K562 (cell line): ENCODE results near the gene KCNAB2. TPM values are rescaled to one million over a fixed set of nuclear protein-coding genes. Genes with fewer than 3 reads are reported as not detected.

ENCODE experiments used
- ATAC-seq: fragments of 200-7000 bp; cut with Tn5 transposase; 3 replicates; pipeline ENCODE4 v1.9.1; 2020; ENCODE audit warnings: moderate library complexity
- BruUV-seq: library from RNA; stranded (reverse); fragments of 400-500 nt; replicated peaks from 2 replicates; lab custom pipeline; 2021; lab: Mats Ljungman, UMichigan
- CTCF ChIA-PET: fragments of 300-600 bp; formaldehyde crosslinking; extraction: SDS; loops from one replicate; lab custom pipeline; 2021; ENCODE audit warnings: low intra/inter-chr PET ratio; lab: Yijun Ruan, JAX
- POLR2A ChIA-PET: fragments of 300-600, 350-650 bp; sonication (Branson Sonifier 250); formaldehyde crosslinking; extraction: SDS; loops from one replicate; lab custom pipeline; 2021; ENCODE audit warnings: antibody characterized with exemption, inconsistent platforms; lab: Yijun Ruan, JAX
- DNase-seq, 4 experiments: peaks; one replicate each; pipeline versions ENCODE4 v3.0.0 to v3.0.0-alpha.2; 2011 to 2018; ENCODE audit warnings: low spot score in 3 of 4, mixed read lengths in 3 of 4; ENCODE audit errors: extremely low read depth in 1 of 4
- FAIRE-seq: peaks from 2 replicates; lab custom pipeline; 2011; peaks lifted over from hg19 to GRCh38; lab: Jason Lieb, UNC
- H2AFZ ChIP-seq: 2 replicates; pipeline ENCODE4 v1.6.0; 2011; ENCODE audit warnings: low read depth, low read length, control low read depth, inconsistent platforms
- H3K27ac ChIP-seq: fragments of 200-600 bp; 3 replicates; pipeline ENCODE4 v1.8.0; 2011; ENCODE audit warnings: low read depth, mild to moderate bottlenecking, control low read depth, inconsistent platforms, low read length, moderate library complexity, mixed read lengths; ENCODE audit errors: extremely low read depth
- H3K27me3 ChIP-seq, 2 experiments: fragments of 300-600 bp in 1 of 2; 2 replicates in 1 of 2; 3 replicates in 1 of 2; pipeline versions ENCODE4 v1.6.0 to v1.8.0; 2011; ENCODE audit warnings: inconsistent platforms in 2 of 2, low read length in 2 of 2, mild to moderate bottlenecking in 1 of 2, mixed read lengths in 1 of 2, moderate library complexity in 1 of 2; ENCODE audit not compliant: control insufficient read depth in 2 of 2, insufficient read depth in 2 of 2
- H3K36me3 ChIP-seq: fragments of 300-600 bp; 3 replicates; pipeline ENCODE4 v1.8.0; 2011; ENCODE audit warnings: mild to moderate bottlenecking, low read length, inconsistent platforms; ENCODE audit not compliant: control insufficient read depth, insufficient read depth
- H3K4me1 ChIP-seq, 2 experiments: fragments of 200-600 bp in 1 of 2; replicated peaks in 1 of 2; 2 replicates in 1 of 2; 3 replicates in 1 of 2; pipeline versions ENCODE4 v1.5.1 to v1.8.0; 2011; ENCODE audit warnings: inconsistent platforms in 2 of 2, low read length in 2 of 2, mild to moderate bottlenecking in 1 of 2, mixed read lengths in 1 of 2, moderate library complexity in 1 of 2; ENCODE audit not compliant: control insufficient read depth in 2 of 2, insufficient read depth in 2 of 2
- H3K4me2 ChIP-seq: 2 replicates; pipeline ENCODE4 v1.6.1; 2011; ENCODE audit warnings: low read length, control low read depth, inconsistent platforms, mixed read lengths; ENCODE audit not compliant: insufficient read depth
- H3K4me3 ChIP-seq: fragments of 200-600 bp; sonication (generic), shearing (Covaris generic); 2 replicates; pipeline ENCODE4 v1.5.1; 2016; ENCODE audit warnings: control low read depth, inconsistent platforms
- H3K79me2 ChIP-seq: fragments of 200-600 bp; 3 replicates; pipeline ENCODE4 v1.8.0; 2011; ENCODE audit warnings: low read length, inconsistent platforms; ENCODE audit not compliant: control insufficient read depth, insufficient read depth
- H3K9ac ChIP-seq, 2 experiments: 2 replicates each; pipeline versions ENCODE4 v1.6.0 to v1.6.1; 2011; ENCODE audit warnings: low read depth in 2 of 2, low read length in 2 of 2, control low read depth in 1 of 2, inconsistent platforms in 1 of 2, mild to moderate bottlenecking in 1 of 2, mixed read lengths in 1 of 2; ENCODE audit not compliant: insufficient read depth in 1 of 2
- H3K9me1 ChIP-seq: one replicate; pipeline ENCODE4 v1.6.0; 2011; ENCODE audit warnings: inconsistent platforms, mild to moderate bottlenecking, low read length, moderate library complexity; ENCODE audit not compliant: control insufficient read depth, insufficient read depth
- H3K9me3 ChIP-seq: replicated peaks from 2 replicates; pipeline ENCODE4 v1.5.1; 2011; ENCODE audit warnings: low read depth, low read length, inconsistent platforms; ENCODE audit not compliant: control insufficient read depth, insufficient read depth
- H4K20me1 ChIP-seq: replicated peaks from 2 replicates; pipeline ENCODE4 v1.6.1; 2011; ENCODE audit warnings: low read length, inconsistent platforms, mixed read lengths; ENCODE audit not compliant: control insufficient read depth, insufficient read depth
- ARID3A ChIP-seq: IDR thresholded peaks from 2 replicates; pipeline ENCODE4 v1.6.1; 2012; ENCODE audit warnings: low read depth, low read length, improper control_type of control experiment, borderline replicate concordance
- ATF7 ChIP-seq: fragments of 450-650 bp; IDR thresholded peaks from 2 replicates; pipeline ENCODE4 v1.7.1; 2014; ENCODE audit warnings: mild to moderate bottlenecking, moderate library complexity
- CBX8 ChIP-seq: fragments of 200-600 bp; sonication (generic); IDR thresholded peaks from 2 replicates; pipeline ENCODE4 v1.6.1; 2012; ENCODE audit warnings: borderline replicate concordance, mixed run types, low read depth, mild to moderate bottlenecking, moderate library complexity, mixed read lengths, low read length, control low read depth, inconsistent platforms; ENCODE audit not compliant: poor library complexity, severe bottlenecking; ENCODE audit errors: extremely low read depth
- CEBPB ChIP-seq: fragments of 450-650 bp; IDR thresholded peaks from 2 replicates; pipeline ENCODE4 v1.6.1; 2016; ENCODE audit warnings: missing genetic modification characterization, missing compliant biosample characterization
- MED1 ChIP-seq: sonication (generic); formaldehyde crosslinking; IDR thresholded peaks from 2 replicates; pipeline ENCODE4 v1.8.1; 2023; ENCODE audit warnings: missing genetic modification reagents, borderline replicate concordance
- MYC ChIP-seq, 2 experiments: fragments of 250-450 bp in 1 of 2; sonication (Bioruptor Pico) in 1 of 2; IDR thresholded peaks; 2 replicates each; pipeline versions ENCODE4 v1.5.1 to v1.6.1; 2012 to 2021; ENCODE audit warnings: low read depth in 2 of 2, borderline replicate concordance in 1 of 2, improper control_type of control experiment in 1 of 2, low read length in 1 of 2, mild to moderate bottlenecking in 1 of 2, moderate library complexity in 1 of 2
- OTX1 ChIP-seq: fragments of 450-650 bp; formaldehyde crosslinking; IDR thresholded peaks from 2 replicates; pipeline ENCODE4 v1.4.0; 2022; ENCODE audit warnings: mild to moderate bottlenecking
- PHF8 ChIP-seq: fragments of 200-600 bp; sonication (generic); IDR thresholded peaks from 2 replicates; pipeline ENCODE4 v1.6.1; 2012; ENCODE audit warnings: mixed run types, mild to moderate bottlenecking, inconsistent platforms, low read length, moderate library complexity, borderline replicate concordance
- RBM15 ChIP-seq: fragments of 200-400 bp; formaldehyde crosslinking; IDR thresholded peaks from 2 replicates; pipeline ENCODE4 v1.6.1; 2018; ENCODE audit warnings: mild to moderate bottlenecking, low read length, moderate library complexity; ENCODE audit not compliant: insufficient read depth
- TAF15 ChIP-seq: fragments of 200-400 bp; formaldehyde crosslinking; IDR thresholded peaks from 2 replicates; pipeline ENCODE4 v1.6.1; 2017; ENCODE audit warnings: mild to moderate bottlenecking, low read depth, low read length, moderate library complexity
- YBX1 ChIP-seq: fragments of 450-650 bp; IDR thresholded peaks from 2 replicates; pipeline ENCODE4 v1.7.1; 2016; ENCODE audit warnings: mild to moderate bottlenecking
- ZBTB33 ChIP-seq: sonication (generic); formaldehyde crosslinking; IDR thresholded peaks from 2 replicates; pipeline ENCODE4 v1.8.1; 2023; ENCODE audit warnings: mild to moderate bottlenecking, missing genetic modification reagents
- WGBS: fragments of 100-300 bp; shearing (Covaris generic); methylation state at CpG from one replicate; pipeline ENCODE4 v1.1.6; 2016; ENCODE audit warnings: low coverage, mixed read lengths; ENCODE audit not compliant: insufficient coverage; ENCODE audit errors: missing lambda C conversion rate; 5-methylcytosine and 5-hydroxymethylcytosine counted together
- in situ Hi-C: fragments of 300-500 bp; cut with MboI; formaldehyde crosslinking; loops from 4 replicates; pipeline ENCODE4 v1.15.0; 2018; ENCODE audit warnings: inconsistent platforms, mixed read lengths
- intact Hi-C: fragments of 100-400 bp; cut with micrococcal nuclease; formaldehyde crosslinking; loops from 2 replicates; pipeline ENCODE4 v1.14.2; 2022
- polyA plus RNA-seq, 8 experiments: library from polyadenylated mRNA; depleted of rRNA in 4 of 8; stranded (reverse) in 5 of 8; unstranded in 3 of 8; fragments of >200 nt; fragmentation: Nextera tagmentation in 2 of 8; fragmentation: Illumina TruSeq in 1 of 8; extraction: Ambion mirVana in 2 of 8; extraction: Trizol in 1 of 8; gene quantifications; 2 replicates each; pipeline versions ENCODE4 v1.2.1 to v1.2.3, GENCODE V29; 2011 to 2014; ENCODE audit warnings: inconsistent platforms in 1 of 8, missing spikeins in 1 of 8
- total RNA-seq, 7 experiments: library from RNA; depleted of rRNA in 6 of 7; stranded (reverse); fragments of >200 nt in 6 of 7; fragmentation: Illumina TruSeq in 2 of 7; extraction: Trizol in 2 of 7; gene quantifications; 2 replicates each; pipeline versions ENCODE4 v1.2.1 to v1.2.3, GENCODE V29; 2011 to 2021; ENCODE audit warnings: low replicate concordance in 1 of 7

KCNAB2 gene
- total and polyA plus RNA-seq, 9 of the 15 experiments (the other 6 are each of a cell fraction or from before 2014, with no cell fraction given) = 1.8 to 15.8 (median 7.1) TPM

GRCh38 chr1:6101826-6102531 is 56.3 kb downstream of the KCNAB2 start (continued):
- TF ChIP-seq ZBTB33 (CRISPR knock-in tag) (no peak), ARID3A (no peak), ATF7 (no peak)

GRCh38 chr1:6102532-6102845 is 56.8 kb downstream of the KCNAB2 start:
- FAIRE-seq (no peak), DNase-seq (no peak), ATAC-seq (no peak)
- ChIA-PET POLR2A (interaction anchor here (0.8 to 1.4 kb wide), 2 partner anchors 9 to 11 kb away, joined by 4 read pairs; no protein-coding TSS in a partner anchor), CTCF (interaction anchor here (0.6 kb wide), 1 partner anchor 175 kb away, joined by 6 read pairs; no protein-coding TSS in a partner anchor)
- Histone ChIP-seq H3K4me3 (no peak overlapping the region), H3K4me2 (no peak overlapping the region), H3K9ac (no peak overlapping the region), H3K27me3 (peaks cover 15 to 66% of the 10 kb centered on the region in 2 experiments; a peak in 4 of 5 replicates), H3K79me2 (no peaks in the 10 kb centered on the region), H2AFZ (no peak overlapping the region), H3K36me3 (no peaks in the 10 kb centered on the region), H3K9me3 (no peaks in the 10 kb centered on the region), H4K20me1 (peaks cover 9% of the 10 kb centered on the region; the same call in 1 of the 2 replicates), H3K27ac (no peak overlapping the region), H3K9me1 (no peaks in the 10 kb centered on the region), H3K4me1 (peaks cover 0 to 24% of the 10 kb centered on the region in 2 experiments; a peak in 2 of 5 replicates)
- intact Hi-C loops (no loop called here), in situ Hi-C loops (no loop called here)
- TF ChIP-seq MED1 (no peak), OTX1 (CRISPR knock-in tag) (no peak), RBM15 (no peak), TAF15 (no peak), MYC (IDR thresholded peaks at IDR 0.05; ENCODE audit: low read depth, low read length) (no peak), MYC (CRISPR knock-in tag; IDR thresholded peaks at IDR 0.05; ENCODE audit: borderline replicate concordance, low read depth) (no peak), YBX1 (no peak), CEBPB (tag) (no peak), PHF8 (no peak), CBX8 (no peak)
- BruUV-seq = no TSS peak
- 2% methylated on average over 9 of the region's 9 CpGs for WGBS
